Dedifferentiated amniotic fluid mesenchymal stem cell (primary cell): Measurements from ENCODE around the gene PRTG.
"Not testable (repeated sequence)": the region's sequence is repeated elsewhere in the genome, so short reads cannot be mapped to it uniquely, and the experiment has no call there.

Source experiments
- DNase-seq: peaks from one replicate; pipeline ENCODE4 v3.0.0-alpha.2; 2016; ENCODE audit errors: extremely low spot score

The PRTG gene, protein sequence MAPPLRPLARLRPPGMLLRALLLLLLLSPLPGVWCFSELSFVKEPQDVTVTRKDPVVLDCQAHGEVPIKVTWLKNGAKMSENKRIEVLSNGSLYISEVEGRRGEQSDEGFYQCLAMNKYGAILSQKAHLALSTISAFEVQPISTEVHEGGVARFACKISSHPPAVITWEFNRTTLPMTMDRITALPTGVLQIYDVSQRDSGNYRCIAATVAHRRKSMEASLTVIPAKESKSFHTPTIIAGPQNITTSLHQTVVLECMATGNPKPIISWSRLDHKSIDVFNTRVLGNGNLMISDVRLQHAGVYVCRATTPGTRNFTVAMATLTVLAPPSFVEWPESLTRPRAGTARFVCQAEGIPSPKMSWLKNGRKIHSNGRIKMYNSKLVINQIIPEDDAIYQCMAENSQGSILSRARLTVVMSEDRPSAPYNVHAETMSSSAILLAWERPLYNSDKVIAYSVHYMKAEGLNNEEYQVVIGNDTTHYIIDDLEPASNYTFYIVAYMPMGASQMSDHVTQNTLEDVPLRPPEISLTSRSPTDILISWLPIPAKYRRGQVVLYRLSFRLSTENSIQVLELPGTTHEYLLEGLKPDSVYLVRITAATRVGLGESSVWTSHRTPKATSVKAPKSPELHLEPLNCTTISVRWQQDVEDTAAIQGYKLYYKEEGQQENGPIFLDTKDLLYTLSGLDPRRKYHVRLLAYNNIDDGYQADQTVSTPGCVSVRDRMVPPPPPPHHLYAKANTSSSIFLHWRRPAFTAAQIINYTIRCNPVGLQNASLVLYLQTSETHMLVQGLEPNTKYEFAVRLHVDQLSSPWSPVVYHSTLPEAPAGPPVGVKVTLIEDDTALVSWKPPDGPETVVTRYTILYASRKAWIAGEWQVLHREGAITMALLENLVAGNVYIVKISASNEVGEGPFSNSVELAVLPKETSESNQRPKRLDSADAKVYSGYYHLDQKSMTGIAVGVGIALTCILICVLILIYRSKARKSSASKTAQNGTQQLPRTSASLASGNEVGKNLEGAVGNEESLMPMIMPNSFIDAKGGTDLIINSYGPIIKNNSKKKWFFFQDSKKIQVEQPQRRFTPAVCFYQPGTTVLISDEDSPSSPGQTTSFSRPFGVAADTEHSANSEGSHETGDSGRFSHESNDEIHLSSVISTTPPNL

DNA sequence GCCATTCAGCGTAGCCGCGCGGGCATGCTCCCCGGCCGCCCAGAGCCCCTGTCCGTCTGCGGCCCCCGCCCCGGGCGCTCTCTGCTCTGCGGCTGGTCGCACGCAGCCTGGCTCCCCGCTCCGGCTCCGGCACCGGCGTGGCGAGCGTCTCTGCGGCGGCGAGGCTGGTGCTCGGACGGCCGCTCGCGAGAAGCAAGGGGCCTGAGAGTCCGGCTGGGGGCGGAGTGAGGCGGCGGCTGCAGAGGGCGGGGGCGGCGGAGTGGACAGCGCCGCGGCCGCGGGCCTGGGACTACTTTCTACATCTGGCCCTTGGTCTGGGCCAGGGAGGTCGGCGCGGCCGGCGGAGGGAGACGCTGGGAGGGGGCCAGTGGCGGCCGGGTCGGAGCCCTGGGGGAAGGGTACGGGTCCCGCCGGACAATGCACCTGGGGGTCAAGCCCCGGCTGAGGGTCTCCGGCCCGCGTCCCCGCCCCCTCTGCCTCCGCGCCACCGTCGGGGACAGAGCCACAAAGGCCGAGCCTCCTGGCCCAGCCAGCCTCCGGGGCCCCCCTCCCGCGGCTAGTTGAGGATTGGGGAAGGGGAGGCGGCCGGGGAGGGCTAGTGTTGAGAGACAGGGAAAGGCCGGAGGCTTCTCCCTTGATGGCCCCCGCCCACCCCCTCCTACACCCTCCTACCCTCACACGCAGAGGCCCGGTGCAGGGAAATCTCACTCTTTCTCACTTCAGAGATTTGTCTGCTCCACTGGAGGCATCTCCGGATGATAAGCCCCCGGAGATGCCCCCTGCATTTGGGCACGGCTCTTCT, at the start of gene PRTG:
Gene PRTG (minus strand): TSS at position 226 of the 802 bp plus-strand sequence. CDS start 221 bp downstream, at position 5.
- peak; percentile 64 for DNase-seq

DNA sequence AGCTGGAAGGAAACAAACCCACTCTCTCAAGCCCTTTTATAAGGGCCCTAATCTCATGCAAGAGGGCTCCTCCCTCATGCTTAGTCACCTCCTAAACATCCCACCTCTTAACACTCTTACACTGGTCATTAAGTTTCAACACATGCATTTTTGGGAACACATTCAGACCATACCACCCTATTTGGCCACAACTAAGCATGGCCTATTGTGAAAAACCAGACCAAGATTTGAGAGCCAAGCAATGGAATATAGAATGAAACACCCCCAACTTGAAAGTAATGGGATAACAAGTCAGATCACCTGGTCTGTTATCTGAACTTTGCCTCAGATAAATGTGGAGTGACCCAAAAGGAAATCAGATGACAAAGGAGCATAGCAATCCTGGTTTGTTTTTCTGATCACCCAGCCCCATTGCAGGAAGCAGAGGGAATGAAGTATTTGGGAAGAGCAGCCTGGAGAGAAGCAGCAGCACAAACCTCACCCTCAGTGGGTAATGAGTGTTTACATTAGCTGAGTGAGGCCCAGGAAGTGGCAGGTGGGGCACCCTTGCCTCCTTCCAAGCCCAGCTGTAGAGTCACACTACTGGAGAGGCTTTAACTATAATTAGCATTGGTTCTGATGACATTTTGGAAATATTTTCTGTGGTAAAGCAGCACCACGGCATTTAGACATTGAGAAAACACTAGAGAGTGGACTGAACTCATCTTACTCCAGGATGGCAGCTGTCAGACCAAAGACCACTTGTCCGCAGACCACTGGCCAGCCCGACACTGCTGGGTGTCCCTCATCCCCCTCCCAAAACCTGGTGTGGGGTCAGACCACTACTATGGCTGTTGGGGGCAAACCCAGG, 48.8 kb upstream of the PRTG start:
- no peak for DNase-seq

DNA sequence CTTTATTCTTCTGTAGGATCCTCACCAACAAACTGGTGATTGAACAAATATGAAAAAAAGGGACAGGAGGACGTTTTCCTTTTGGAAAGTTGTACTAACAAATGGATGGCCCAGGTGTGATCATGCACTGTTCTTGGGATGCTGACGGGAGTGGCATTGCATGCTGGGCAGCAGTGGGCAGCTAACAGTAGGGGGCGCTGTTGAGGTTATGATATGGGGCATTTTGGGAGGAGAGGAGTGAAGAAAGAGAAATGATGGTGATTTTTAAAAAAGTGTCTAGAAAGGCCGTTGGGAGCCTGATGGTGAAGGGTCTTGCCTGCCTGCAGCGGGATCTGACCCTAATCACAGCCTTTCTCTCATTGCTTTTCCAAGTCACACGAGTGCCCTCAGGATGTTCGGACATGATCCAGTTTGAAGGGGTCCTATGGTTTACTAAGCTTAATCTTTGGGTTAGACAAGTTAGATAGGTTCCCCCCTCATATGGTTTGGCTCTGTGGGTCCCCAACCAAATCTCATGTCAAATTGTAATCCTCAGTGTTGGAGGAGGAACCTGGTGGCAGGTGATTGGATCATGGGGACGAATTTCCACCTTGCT, 46.2 kb upstream of the PRTG start:
- no peak for DNase-seq

DNA sequence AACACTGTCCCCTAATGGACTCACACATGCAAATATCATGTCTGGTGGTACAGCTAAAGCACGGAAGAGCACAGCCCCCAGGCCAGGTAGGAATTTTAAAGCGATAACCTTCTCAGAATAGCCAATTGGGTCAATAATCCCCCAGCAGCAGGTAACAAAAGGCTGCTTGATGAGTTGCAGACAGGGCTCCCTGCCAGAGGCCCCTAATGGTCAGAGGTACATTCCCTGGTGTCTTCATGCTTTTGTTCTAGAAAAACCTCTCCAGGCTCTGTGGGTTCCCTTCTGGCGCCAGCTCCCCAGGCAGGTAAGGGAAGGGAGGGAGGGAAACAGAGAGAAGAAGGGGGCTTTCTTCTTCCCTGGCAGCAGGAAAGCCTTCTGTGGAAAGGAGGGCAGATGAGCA, 43.4 kb upstream of the PRTG start:
- no peak for DNase-seq

DNA sequence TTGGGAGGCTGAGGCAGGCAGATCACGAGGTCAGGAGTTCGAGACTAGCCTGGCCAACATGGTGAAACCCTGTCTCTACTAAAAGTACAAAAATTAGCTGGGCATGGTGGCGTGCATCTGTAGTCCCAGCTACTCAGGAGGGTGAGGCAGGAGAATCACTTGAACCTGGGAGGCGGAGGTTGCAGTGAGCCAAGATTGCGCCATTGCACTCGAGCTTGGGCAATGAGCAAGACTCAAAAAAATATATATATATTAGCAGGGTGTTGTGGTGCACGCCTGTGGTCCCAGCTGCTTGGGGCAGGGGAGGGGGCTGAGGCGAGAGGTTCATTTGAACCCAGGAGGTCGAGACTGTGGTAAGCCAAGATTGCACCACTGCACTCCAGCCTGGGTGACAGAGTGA, 42.6 kb upstream of the PRTG start:
- not testable (repeated sequence) for DNase-seq

DNA sequence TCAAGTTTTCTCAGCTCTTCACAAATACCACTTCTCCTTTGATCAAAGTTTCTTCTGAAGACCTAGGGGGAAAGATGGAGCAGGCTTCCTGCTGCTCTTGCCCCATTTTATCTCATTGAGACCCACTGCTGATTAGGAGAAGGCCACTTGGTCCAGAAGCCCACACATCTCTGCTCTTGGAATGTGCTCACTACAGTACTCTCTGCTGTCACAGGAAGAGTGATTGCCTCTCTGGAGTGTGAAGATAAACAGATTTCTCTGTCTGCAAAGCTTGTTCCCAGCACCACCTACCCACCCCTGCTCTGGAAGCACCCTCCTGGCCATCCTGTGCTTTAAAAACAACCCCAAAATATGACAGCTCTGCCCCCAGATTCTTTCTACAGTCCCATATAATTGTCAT, 41.3 kb upstream of the PRTG start:
- DNase-seq, result no peak

DNA sequence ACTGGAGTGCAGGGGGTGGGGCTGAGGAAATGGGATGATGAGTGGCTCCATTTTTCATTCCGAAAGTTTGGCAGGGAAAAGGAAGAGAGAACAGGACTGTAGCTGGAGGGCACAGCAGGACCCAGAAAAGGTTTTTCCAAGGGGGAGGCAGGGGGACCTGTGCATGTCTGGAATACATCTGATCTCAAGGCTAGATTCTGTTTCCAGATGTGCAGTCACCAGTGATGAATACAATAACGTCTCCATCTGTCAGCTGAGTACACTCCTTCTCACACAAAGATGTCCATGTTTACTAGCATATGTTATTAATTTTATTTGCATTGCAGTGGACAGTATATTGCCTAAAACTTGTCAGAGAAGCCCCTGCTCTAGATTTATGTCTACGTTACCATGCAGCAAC, 39.9 kb upstream of the PRTG start:
- DNase-seq, result no peak

DNA sequence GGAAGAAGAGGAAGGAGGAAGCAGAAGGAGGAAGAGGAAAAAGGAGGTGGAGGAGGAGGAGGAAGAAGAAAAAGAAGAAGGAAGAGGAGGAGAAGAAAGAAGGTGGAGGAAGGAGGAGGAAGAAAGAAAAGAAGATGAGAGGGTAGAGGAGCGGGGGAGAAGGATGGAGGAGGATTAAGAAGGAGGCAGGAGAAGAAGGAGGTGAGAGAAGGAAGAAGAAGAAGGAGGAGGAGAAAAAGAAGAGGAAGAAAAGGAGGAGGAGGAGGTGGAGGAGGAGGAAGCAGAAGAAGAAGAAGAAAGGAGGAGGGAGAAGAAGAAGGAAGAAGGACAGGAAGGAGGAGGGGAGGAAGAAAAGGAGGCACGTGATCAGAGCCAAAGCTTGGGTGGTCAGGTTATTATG, 37.3 kb upstream of the PRTG start:
- DNase-seq, result no peak

DNA sequence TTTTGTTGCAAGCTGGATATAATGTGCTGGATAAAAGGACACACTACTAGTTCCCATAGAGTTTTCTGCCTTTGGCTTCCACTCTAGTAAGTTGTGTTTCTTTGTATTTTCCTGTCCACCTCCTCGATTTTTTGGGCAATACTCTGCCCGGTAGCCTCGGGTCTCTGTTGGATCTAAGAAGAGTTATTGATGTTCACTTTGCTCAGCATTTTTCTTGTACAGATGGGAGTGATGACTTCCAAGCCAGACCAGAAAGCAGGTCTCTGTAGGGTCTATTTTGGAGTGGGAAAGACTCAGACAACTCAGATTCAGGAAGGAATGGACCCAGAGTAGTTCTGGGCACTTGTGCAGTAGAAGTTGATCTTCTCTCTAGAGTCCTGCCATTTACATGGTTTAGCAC, 36.0 kb upstream of the PRTG start:
- DNase-seq, result no peak

DNA sequence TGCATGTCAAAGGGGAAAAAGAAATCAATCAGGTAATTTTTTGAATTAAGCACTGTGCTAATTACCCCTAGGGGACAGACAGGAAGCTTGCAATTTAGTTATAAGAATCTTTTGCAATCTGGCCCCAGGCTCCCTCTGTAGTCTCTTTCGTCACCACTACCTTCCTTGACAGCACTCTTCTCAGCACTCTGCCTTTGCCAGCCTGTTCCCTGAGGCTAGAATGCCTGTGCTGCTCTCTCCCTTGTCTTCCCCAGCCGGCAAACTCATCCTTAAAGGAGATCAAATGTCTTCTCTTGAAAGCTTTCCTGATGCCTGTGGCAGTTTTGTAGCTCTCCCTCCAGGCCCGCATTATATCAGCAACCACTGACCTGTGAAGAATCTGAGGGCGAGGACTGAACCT, 32.4 kb upstream of the PRTG start:
- DNase-seq, result peak; percentile 58

DNA sequence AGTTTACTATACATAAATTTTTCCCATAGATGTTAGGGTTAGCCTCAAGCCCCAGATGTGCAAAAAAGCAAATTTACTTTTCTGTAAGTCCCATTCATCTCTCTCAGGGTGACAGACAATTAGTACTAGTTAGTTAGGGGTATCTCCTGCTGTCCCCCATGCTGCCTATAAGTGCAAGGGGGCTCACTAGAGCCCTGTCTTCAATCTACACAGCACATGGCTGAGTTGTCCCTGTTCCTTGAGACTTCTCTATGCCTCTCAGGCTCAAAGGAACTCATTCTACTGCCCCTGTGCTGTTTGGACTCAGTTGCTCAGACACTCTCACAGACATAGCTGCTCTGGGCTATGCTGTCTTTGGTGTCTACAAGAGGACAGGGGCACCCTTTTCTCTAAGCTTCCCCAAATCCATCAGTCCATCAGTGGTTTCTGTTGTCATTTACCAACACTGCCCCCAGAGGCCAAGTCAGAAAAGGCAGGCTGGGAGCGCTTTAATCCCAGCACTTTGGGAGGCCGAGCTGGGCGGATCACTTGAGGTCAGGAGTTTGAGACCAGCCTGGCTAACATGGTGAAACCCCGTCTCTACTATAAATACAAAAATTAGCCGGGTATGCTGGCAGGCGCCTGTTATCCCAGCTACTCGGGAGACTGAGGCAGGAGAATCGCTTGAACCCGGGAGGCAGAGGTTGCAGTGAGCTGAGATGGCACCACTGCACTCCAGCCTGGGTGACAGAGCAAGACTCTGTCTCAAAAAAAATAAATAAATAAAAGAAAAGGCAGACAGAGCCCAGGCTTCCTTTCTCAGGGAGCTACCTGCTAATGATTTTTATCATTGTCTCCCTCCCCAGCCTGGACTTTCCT, 31.4 kb upstream of the PRTG start:
- no peak for DNase-seq

DNA sequence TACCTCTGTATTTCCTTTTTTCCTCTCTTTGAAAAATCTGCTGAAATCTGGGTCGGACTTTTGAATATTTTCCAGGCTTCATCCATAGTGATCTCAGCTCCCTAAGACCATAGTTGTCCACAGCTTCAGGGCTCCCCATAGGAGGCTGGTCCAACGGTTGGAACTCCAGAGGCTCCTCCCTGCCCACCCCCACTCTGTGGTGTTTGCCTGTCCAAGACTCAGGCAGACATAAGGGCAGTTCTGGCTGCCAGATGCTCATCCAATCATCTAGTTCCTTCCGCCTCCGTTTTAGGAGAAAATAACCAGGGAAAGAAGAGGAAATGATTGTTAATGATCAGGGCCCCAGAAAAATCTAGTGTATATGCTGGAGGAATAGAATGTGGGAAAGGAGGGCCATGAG, 27.9 kb upstream of the PRTG start:
- no peak for DNase-seq

DNA sequence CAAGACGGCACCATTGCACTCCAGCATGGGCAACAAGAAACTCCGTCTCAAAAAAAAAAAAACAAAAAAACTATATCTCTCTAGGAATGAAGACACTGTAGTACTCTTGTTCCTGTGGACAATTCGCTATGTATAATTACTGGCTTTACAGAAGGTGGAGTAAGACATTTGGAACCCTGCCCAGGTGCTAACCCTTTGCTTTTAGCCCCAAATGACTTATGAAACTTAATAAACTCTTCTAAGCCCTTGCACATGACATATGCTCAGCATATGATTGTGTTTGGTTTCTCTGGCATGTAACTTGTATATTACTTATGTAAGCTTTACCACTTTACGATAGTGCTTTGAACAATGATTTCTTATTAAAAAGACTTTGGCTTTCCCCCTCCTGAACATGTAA, 27.3 kb upstream of the PRTG start:
- no peak for DNase-seq

DNA sequence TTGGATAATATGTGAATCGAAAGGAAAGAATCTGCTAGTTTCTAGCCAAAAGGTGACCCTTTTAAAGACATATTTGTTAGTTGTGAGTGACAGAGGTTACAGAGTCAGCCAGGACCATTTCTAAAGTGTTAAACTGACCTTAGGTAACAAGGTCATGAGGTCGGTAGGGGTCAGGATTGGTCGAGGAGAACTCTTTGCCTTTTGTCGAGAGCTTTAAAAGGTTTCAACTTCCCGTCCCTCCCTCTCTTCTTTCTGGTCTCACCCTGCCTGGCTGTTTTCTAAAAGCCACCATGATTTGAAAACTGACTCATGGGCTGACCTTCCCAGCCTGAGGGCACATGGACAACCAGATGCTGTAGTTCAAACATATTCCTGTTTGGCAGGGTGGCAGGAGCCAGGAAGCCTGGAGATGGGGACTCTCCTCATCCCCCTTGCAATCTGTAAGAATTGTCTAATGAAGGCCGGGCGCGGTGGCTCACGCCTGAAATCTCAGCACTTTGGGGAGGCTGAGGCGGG, 25.8 kb upstream of the PRTG start:
- DNase-seq, result no peak

DNA sequence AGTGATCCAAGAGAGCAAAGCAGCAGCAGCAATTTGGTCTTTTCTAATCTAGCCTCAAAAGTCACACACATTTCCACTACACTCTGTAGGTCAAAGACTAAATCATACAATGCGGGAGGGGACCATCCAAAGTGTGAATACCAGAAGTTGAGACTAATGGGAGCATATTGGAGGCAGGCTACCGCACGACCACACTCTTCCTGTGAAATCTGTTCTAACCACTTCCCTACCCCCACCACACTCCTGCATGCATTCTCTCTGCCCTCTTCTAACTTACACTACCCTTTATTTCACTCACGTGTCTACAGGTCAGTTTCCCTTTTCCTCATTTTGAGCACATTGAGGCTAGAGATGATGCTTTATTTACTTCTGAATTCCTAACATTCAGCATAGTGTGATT, 23.7 kb upstream of the PRTG start:
- no peak for DNase-seq

DNA sequence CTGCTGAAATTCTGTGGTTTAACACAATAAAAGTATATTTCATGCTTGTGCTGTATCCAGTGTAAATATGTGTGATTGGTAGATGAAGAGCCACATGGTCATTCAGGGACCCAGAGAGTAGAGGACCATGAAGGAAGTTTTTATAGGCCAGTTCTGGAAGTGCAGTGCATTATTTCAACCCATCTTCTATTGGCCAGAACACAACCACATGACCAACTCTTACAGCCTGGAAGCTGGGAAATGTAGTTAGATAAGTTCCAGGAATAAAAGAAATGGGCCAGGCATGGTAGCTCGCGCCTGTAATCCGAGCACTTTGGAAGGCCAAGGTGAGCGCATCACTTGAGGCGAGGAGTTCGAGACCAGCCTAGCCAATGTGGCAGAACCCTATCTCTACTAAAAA, 21.4 kb upstream of the PRTG start:
- DNase-seq, result no peak

DNA sequence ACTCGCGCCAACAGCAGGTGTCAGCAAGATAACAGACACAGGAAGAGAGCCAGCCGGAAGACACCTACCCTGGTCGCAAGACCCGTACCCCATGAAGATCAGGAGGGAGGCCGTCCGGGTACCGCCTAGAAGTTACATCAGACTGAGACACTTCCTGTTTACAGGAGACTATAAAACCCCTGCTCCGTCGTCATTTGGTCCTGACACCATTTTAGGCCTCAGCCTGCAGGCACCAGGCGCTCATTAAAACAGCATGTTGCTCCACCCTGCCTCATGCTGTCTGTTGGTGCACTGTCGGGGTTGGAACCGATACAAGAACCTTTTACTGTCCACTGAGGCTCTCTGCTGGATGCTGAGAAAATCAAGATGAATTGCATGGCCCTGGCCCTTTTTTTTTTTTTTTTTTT, 15.6 kb upstream of the PRTG start:
- DNase-seq, result no peak

DNA sequence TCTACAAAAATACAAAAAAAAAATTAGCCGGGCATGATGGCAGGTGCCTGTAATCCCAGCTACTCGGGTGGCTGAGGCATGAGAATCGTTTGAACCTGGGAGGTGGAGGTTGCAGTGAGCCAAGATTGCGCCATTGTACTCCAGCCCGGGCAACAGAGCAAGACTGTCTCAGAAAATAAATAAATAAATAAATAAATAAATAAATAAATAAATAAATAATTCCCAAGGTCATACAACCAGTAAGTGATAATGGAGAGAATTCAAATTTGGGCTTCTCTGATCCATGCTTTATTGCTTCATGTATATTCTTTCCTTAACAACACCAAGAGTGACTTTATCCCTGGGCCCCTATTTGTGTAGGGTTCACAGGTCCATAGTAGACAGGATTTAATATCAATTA, 10.5 kb upstream of the PRTG start:
- not testable (repeated sequence) for DNase-seq

DNA sequence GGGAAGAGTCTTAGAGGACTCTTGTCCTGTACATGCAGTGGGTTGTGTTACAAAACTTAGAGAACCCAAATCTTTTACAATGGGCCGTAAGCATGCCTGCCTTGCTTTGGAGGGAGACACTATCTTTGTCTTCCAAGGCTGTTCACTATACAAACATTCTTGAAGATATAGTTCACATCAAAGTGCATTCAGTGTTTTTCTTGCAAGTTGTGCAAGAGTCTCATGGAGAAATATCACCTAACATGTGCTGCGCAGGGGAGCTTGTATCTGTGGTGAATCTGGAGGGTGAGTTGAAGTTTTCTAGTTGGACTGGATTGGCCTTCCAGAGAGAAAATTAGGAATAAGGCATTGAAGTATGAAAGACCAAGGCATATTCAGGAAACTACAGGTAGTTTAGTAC, 7.8 kb upstream of the PRTG start:
- DNase-seq, result no peak
